ENCODE measurements around the gene HMX2. TPM values are rescaled to one million over a fixed set of nuclear protein-coding genes. Genes with fewer than 3 reads are reported as not detected.

Gene HMX2
- total RNA-seq, 1 donor from 2014 or later: 0.13 TPM

GRCh38 chr10:123142701-123143161, 5.2 kb upstream of the HMX2 start:
- TF ChIP-seq, protein P1, sequence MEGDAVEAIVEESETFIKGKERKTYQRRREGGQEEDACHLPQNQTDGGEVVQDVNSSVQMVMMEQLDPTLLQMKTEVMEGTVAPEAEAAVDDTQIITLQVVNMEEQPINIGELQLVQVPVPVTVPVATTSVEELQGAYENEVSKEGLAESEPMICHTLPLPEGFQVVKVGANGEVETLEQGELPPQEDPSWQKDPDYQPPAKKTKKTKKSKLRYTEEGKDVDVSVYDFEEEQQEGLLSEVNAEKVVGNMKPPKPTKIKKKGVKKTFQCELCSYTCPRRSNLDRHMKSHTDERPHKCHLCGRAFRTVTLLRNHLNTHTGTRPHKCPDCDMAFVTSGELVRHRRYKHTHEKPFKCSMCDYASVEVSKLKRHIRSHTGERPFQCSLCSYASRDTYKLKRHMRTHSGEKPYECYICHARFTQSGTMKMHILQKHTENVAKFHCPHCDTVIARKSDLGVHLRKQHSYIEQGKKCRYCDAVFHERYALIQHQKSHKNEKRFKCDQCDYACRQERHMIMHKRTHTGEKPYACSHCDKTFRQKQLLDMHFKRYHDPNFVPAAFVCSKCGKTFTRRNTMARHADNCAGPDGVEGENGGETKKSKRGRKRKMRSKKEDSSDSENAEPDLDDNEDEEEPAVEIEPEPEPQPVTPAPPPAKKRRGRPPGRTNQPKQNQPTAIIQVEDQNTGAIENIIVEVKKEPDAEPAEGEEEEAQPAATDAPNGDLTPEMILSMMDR (IDR thresholded peaks at IDR 0.05): no peak
- POLR2A ChIA-PET: interaction anchor here (0.7 kb wide), 1 partner anchor 168 kb away, joined by 4 read pairs; no protein-coding TSS in a partner anchor
- intact Hi-C loops (cut with micrococcal nuclease): loop anchor here (10.0 kb wide), 1 partner anchor 1302 kb away; no protein-coding TSS in a partner anchor

DNA sequence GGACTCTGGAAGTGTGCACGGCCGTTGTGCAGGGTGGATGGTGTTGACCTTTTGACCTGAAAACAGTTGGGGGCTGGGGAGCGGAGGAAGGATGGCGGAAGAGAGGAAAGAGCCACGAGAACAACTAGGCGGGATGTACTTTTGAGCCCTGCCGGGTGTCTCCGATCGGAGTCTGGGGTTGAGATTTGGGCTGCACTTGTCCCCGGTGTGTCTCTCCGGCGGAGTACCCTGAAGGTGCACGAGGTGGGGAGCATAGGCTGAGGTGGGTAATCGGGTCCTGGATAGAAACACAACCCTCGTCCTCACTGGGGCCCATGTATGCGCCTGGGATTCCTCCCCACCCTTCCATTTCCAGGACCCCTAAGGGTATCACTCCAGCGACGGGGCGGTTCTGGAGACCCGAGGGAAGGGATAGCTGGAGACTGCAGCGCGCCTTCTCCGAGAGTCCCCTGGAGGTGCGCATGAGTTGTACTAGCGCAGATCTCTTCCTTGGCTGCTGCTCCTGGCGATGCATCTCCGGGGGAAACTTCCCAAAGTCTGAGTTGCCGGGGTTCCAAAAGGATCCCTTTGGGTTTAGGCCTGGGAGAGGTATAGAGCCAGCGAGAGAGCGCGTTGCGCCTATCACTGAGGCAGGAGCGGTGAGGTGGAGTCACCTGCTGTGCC, 4.6 kb upstream of the HMX2 start:
- intact Hi-C loops (cut with micrococcal nuclease): loop anchor here (10.0 kb wide), 1 partner anchor 1302 kb away; no protein-coding TSS in a partner anchor
- TF ChIP-seq, protein P1 (IDR thresholded peaks at IDR 0.05): no peak
- POLR2A ChIA-PET: interaction anchor here (0.7 kb wide), 1 partner anchor 169 kb away, joined by 4 read pairs; no protein-coding TSS in a partner anchor
- Mint-ChIP-seq H3K9me3 (no peaks in the 10 kb centered on the region), H3K27me3 (peaks cover 77% of the 10 kb centered on the region), H3K36me3 (ENCODE audit: low read depth) (no peaks in the 10 kb centered on the region), H3K27ac (no peak overlapping the region), H3K4me3 (no peak overlapping the region), H3K4me1 (peaks cover 27% of the 10 kb centered on the region)
- no peak for DNase-seq
- ATAC-seq (ENCODE audit: low read depth): no peak
- CTCF ChIA-PET: no interaction called here

More at GRCh38 chr10:123142701-123143161, 5.2 kb upstream of the HMX2 start:
- Mint-ChIP-seq H3K36me3 (ENCODE audit: low read depth) (no peaks in the 10 kb centered on the region), H3K27me3 (peaks cover 80% of the 10 kb centered on the region), H3K4me3 (no peak overlapping the region), H3K9me3 (no peaks in the 10 kb centered on the region), H3K4me1 (peaks cover 27% of the 10 kb centered on the region), H3K27ac (no peak overlapping the region)
- ATAC-seq (ENCODE audit: low read depth): no peak
- CTCF ChIA-PET: no interaction called here
- no peak for DNase-seq

GRCh38 chr10:123143825-123144168, 4.1 kb upstream of the HMX2 start:
- H3K4me1 Mint-ChIP-seq: peaks cover 28% of the 10 kb centered on the region
- TF ChIP-seq, protein P1 (IDR thresholded peaks at IDR 0.05): no peak
- intact Hi-C loops (cut with micrococcal nuclease): loop anchor here (10.0 kb wide), 1 partner anchor 1301 kb away; no protein-coding TSS in a partner anchor
- H3K9me3 Mint-ChIP-seq: no peaks in the 10 kb centered on the region
- CTCF ChIA-PET: no interaction called here
- peaks cover 75% of the 10 kb centered on the region for H3K27me3 Mint-ChIP-seq
- DNase-seq (no peak), ATAC-seq (ENCODE audit: low read depth) (no peak)
- no peaks in the 10 kb centered on the region for H3K36me3 Mint-ChIP-seq (ENCODE audit: low read depth)
- no peak overlapping the region for H3K4me3 Mint-ChIP-seq
- H3K27ac Mint-ChIP-seq: no peak overlapping the region
- POLR2A ChIA-PET: no interaction called here

- no peaks in the 10 kb centered on the region for H3K36me3 Mint-ChIP-seq (ENCODE audit: low read depth)
- H3K9me3 Mint-ChIP-seq: no peaks in the 10 kb centered on the region
- peaks cover 35% of the 10 kb centered on the region for H3K4me1 Mint-ChIP-seq
- H3K4me3 Mint-ChIP-seq: peak overlapping the region; percentile 20
- DNase-seq: peak; percentile 22
- intact Hi-C loops (cut with micrococcal nuclease): loop anchor here (10.0 kb wide), 1 partner anchor 1300 kb away; no protein-coding TSS in a partner anchor
- no peak for ATAC-seq (ENCODE audit: low read depth)
- ChIA-PET CTCF (interaction anchor here (1.8 to 2.9 kb wide), 2 partner anchors 9 to 11 kb away, joined by 4 to 13 read pairs; partner anchors contain the start of gene BUB3), POLR2A (interaction anchor here (1.1 to 1.7 kb wide), 2 partner anchors 9 to 10 kb away, joined by 3 to 7 read pairs; partner anchors contain the start of gene BUB3)
- TF ChIP-seq, protein P1 (IDR thresholded peaks at IDR 0.05): no peak
- H3K27ac Mint-ChIP-seq: peak overlapping the region; percentile 66
- peaks cover 70% of the 10 kb centered on the region for H3K27me3 Mint-ChIP-seq
Measured at GRCh38 chr10:123144697-123145541, 3.0 kb upstream of the HMX2 start.

All from activated B cell treated with CpG ODN at 0.5 μM for 24 hours (primary cell).